Fibroblast of skin of left quadriceps (primary cell): ENCODE results near the gene OTOS.
A peak's percentile ranks its signal among the peaks of the same experiment; 100 is the strongest.

Source experiments
- DNase-seq, 2 experiments: peaks; one replicate each; pipeline ENCODE4 v3.0.0-alpha.2; 2013; ENCODE audit warnings: low read depth in 2 of 2

OTOS gene

GRCh38 chr2:240151477-240152031, 11.1 kb upstream of the OTOS start:
- no peak for DNase-seq

GRCh38 chr2:240149943-240150784, 9.7 kb upstream of the OTOS start:
- DNase-seq, result no peak

GRCh38 chr2:240147911-240148587, 7.6 kb upstream of the OTOS start:
- no peak for DNase-seq

- DNase-seq, result no peak
These were observed 6.9 kb upstream of the OTOS start for GRCh38 chr2:240147382-240147781.

GRCh38 chr2:240146627-240147278, 6.3 kb upstream of the OTOS start:
- no peak for DNase-seq

- DNase-seq, result no peak
These were observed 5.7 kb upstream of the OTOS start for GRCh38 chr2:240146141-240146561.

- no peak for DNase-seq
These were observed 5.0 kb upstream of the OTOS start for GRCh38 chr2:240145461-240145860.

GRCh38 chr2:240144649-240145261, 4.3 kb upstream of the OTOS start:
- no peak for DNase-seq

GRCh38 chr2:240143801-240144648, 3.6 kb upstream of the OTOS start:
- DNase-seq, result peak; percentile 8

GRCh38 chr2:240143276-240143675, 2.8 kb upstream of the OTOS start:
- no peak for DNase-seq

- DNase-seq, result no peak
These were observed 2.4 kb upstream of the OTOS start for GRCh38 chr2:240142859-240143258.

GRCh38 chr2:240142256-240142775, 1.9 kb upstream of the OTOS start:
- no peak for DNase-seq

- DNase-seq, result no peak
These were observed 1.3 kb upstream of the OTOS start for GRCh38 chr2:240141736-240142135.

- DNase-seq, result no peak
These were observed 462 bp upstream of the OTOS start for GRCh38 chr2:240140920-240141319.

- DNase-seq, result no peak
These were observed 628 bp downstream of the OTOS start for GRCh38 chr2:240139666-240140393.

GRCh38 chr2:240139011-240139441, 1.4 kb downstream of the OTOS start:
- DNase-seq, result no peak

- DNase-seq, result no peak
These were observed 2.0 kb downstream of the OTOS start for GRCh38 chr2:240138254-240138984.

GRCh38 chr2:240137596-240138253, 2.7 kb downstream of the OTOS start:
- DNase-seq, result no peak
